ENCODE measurements around the gene ITGA6.

Gene ITGA6

DNA sequence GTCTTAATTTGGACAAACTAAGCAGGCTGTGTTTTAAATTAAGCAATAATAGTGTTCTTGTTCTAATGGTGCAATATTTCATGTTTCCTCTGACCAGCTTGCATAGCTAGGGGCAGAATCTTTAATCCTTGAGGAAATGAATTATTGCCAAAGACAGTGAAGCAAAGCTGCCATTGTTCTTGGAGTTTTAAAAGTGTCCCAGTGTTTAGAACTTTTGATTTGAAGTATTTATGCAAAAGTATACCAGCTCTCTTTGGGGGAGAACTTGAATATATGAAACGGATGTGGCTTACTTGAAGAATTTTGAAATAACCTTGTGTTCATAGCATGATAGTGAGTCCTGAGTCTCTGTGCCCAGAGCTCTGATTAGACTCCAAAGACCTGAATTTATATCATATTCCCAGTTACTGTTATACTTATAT lies 33.4 kb downstream of the ITGA6 start:
- peak overlapping the region; percentile 41 for H3K4me3 Mint-ChIP-seq
- no peaks in the 10 kb centered on the region for H3K27me3 Mint-ChIP-seq (ENCODE audit: low read depth)
- H3K36me3 Mint-ChIP-seq (ENCODE audit: low read depth): peaks cover 15% of the 10 kb centered on the region
- no peaks in the 10 kb centered on the region for H3K9me3 Mint-ChIP-seq
- H3K4me1 Mint-ChIP-seq (ENCODE audit: low read depth): peaks cover 73% of the 10 kb centered on the region
- H3K27ac Mint-ChIP-seq: no peak overlapping the region

DNA sequence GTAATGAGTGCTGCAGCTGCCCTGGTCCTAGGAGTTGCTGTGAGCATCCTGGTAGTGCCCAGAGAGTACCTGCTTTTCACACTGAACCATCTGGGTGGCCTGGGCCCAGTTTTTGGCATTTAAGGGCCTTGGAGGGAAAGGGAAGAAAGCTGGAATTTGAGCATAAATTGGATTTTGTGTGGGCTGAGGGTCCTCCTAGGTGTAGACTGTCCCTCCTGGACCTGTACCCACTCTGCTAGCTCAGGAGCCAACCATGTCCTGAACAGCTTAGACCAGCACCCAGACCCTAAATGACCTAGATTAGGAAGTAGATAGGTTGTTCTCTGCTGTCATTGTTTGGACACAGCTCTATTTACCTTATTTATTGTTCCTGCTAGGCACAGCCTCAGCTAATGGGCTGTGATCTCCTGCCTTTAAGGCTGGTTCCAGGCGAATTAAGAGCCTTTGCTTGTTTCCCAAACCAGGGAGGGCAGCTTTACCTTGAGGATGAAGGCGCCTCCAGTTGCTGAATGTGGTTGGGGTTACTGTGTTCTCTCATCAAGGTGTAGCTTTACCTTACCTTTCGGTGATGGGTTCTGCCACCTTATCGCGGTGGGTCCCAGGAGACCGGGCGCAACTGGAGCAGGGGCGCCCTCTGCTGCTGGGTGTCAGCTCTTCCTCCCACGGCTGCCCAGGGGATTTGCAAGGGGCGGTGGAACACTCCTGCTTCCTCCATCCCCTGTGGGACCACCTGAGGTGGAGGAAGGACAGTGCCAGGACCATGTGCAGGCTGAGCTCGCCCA lies 34.4 kb downstream of the ITGA6 start:
- Mint-ChIP-seq H3K27ac (peak overlapping the region; percentile 58), H3K36me3 (ENCODE audit: low read depth) (peaks cover 16% of the 10 kb centered on the region), H3K27me3 (ENCODE audit: low read depth) (no peaks in the 10 kb centered on the region), H3K4me3 (peak overlapping the region; percentile 50), H3K9me3 (no peaks in the 10 kb centered on the region), H3K4me1 (ENCODE audit: low read depth) (peaks cover 78% of the 10 kb centered on the region)

DNA sequence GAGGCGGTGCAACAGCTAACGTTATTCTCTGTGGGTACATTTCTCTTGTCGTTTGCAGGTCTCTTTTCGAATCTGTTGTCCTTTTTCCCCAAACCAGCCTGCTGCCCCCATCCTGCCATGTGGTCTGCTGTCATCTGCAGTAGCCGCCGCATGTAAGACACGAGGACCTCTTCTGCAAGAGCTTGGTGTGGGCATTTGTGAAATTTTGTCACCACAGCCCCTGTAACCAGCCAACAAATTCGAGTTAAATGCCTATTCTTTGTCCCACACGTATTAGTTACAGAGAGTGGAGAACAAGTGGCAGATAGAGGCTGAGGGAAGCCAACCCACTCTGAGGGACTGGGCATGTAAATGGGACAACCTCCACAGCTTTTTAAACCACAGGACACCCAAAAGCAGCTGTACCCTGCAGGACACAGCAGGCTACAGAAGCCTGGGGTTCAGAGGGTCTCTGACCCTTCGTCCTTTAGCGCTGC lies 35.0 kb downstream of the ITGA6 start:
- peaks cover 20% of the 10 kb centered on the region for H3K36me3 Mint-ChIP-seq (ENCODE audit: low read depth)
- peaks cover 81% of the 10 kb centered on the region for H3K4me1 Mint-ChIP-seq (ENCODE audit: low read depth)
- no peaks in the 10 kb centered on the region for H3K27me3 Mint-ChIP-seq (ENCODE audit: low read depth)
- H3K4me3 Mint-ChIP-seq: peak overlapping the region; percentile 87
- H3K9me3 Mint-ChIP-seq: no peaks in the 10 kb centered on the region
- peak overlapping the region; percentile 58 for H3K27ac Mint-ChIP-seq

DNA sequence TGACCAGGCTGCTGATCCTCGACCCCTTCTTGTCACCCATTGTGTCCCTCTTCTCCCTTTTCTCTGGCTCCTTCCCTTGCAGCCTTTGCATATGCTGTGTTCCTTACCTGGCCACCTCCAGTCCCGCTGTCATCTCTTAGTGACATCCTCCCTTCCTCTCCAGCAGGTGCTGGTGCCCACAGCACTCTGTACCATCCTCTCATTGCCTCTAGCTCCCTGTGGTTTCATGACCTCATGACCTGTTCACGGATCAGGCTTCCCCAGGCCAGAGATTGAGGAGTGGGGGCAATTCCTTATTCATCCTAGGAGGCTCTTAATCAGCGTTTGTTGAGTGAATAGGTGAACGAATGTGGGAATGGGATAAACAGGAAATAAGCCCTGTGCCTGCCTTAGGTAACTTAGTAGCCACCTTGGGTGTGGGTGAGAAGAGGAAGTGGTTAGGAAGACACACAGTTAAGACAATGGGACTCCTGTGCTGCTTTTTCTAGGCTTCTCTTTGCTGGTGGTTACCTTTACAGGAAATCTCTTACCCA lies 35.5 kb downstream of the ITGA6 start:
- Mint-ChIP-seq H3K27me3 (ENCODE audit: low read depth) (no peaks in the 10 kb centered on the region), H3K9me3 (no peaks in the 10 kb centered on the region), H3K36me3 (ENCODE audit: low read depth) (peaks cover 16% of the 10 kb centered on the region), H3K4me3 (peak overlapping the region; percentile 87), H3K4me1 (ENCODE audit: low read depth) (peaks cover 77% of the 10 kb centered on the region), H3K27ac (peak overlapping the region; percentile 85)

DNA sequence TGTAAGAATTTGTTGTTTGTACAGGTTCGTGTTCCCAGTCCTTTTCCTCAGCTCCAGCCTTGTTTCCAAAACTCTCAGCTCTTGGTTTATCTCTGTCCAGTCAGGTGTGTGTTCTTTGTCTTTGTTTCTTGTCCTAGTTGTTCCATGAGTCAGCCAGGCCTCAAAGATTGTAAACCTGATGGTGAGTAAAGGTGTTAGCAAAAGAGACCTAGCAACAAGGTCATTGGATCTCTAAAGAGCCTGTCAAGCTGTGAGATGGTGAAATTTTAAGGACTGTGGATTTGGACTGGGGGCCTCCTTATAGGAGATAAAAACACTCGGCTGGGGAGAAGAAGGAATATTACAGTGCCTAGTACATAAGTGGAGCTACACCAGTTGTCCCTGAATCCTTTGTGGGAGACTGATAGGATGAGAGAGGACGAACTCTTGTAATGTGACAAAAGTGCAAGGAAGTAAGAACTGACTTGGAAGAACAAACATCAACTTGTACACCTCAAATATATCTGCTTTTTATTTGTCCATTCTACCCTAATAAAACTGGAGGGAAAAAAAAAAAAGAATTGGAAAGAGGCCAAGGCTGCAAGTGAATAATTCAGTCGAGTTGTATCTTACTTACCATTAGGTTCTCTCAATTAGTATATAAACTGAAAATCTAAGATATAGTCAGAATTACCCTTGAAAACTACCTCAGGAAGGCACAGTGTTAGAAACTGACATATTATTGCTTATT lies 37.2 kb downstream of the ITGA6 start:
- Mint-ChIP-seq H3K4me3 (peak overlapping the region; percentile 18), H3K27ac (peak overlapping the region; percentile 85), H3K4me1 (ENCODE audit: low read depth) (peaks cover 66% of the 10 kb centered on the region)

DNA sequence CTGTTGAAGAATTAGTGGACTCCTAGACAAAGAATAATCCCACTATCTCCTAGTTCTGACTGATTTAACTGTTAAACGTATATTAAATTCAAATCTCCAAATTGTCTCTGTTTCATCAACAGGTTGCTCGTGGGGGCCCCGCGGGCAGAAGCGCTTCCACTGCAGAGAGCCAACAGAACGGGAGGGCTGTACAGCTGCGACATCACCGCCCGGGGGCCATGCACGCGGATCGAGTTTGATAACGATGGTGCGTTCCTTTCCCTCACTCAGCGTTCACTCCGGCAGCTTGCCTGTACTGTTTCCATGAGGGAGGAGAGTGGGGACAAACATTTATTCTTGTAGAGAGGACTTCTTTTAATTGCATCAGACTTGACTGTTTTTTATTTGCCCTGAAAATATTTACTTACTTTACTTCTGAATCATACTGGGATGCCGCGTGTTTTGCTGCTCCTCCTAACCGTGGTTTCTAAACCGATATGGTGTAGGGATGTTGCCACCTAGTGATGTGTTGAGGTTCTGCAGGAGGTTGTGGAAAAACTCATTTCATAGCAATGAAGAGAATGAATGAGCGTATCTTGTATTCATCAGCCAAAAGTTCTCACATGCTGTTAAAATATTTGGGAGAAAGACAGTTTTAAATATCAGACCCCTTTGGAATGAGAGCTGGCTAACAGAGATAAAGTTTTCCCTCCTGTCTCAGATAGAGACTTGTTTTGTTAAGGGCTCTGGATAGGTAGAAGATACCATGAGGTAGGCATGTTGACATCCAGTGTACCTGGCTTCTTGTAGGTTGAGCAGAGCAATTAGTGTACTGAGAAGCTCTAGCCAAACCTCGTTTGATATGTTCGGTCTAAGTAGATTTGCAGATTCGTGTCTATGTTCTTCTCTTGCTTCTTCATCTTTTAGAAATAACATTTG lies 38.3 kb downstream of the ITGA6 start:
- Mint-ChIP-seq H3K4me1 (ENCODE audit: low read depth) (peaks cover 55% of the 10 kb centered on the region), H3K9me3 (no peaks in the 10 kb centered on the region), H3K27me3 (ENCODE audit: low read depth) (no peaks in the 10 kb centered on the region), H3K27ac (peak overlapping the region; percentile 21), H3K4me3 (peak overlapping the region; percentile 11), H3K36me3 (ENCODE audit: low read depth) (peaks cover 17% of the 10 kb centered on the region)

More for the DNA sequence above, 37.2 kb downstream of the ITGA6 start:
- Mint-ChIP-seq H3K27me3 (ENCODE audit: low read depth) (no peaks in the 10 kb centered on the region), H3K9me3 (no peaks in the 10 kb centered on the region), H3K36me3 (ENCODE audit: low read depth) (peaks cover 15% of the 10 kb centered on the region)

DNA sequence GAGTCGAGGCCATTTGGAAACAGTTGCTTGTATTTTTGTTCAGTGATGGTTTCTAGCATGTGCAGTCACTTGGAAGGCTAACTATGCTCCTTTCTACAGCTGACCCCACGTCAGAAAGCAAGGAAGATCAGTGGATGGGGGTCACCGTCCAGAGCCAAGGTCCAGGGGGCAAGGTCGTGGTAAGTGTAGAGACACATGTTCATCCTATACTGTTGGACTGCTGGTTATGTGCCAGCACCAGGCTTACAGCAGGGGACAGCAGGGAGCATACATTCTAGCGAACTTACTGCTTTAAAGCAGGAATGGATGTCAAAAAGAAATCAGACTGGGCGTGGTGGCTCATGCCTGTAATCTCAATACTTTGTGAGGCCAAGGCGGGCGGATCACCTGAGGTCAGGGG lies 40.0 kb downstream of the ITGA6 start:
- Mint-ChIP-seq H3K4me1 (ENCODE audit: low read depth) (peaks cover 44% of the 10 kb centered on the region), H3K4me3 (no peak overlapping the region), H3K27me3 (ENCODE audit: low read depth) (no peaks in the 10 kb centered on the region), H3K9me3 (no peaks in the 10 kb centered on the region), H3K36me3 (ENCODE audit: low read depth) (peaks cover 24% of the 10 kb centered on the region), H3K27ac (no peak overlapping the region)

DNA sequence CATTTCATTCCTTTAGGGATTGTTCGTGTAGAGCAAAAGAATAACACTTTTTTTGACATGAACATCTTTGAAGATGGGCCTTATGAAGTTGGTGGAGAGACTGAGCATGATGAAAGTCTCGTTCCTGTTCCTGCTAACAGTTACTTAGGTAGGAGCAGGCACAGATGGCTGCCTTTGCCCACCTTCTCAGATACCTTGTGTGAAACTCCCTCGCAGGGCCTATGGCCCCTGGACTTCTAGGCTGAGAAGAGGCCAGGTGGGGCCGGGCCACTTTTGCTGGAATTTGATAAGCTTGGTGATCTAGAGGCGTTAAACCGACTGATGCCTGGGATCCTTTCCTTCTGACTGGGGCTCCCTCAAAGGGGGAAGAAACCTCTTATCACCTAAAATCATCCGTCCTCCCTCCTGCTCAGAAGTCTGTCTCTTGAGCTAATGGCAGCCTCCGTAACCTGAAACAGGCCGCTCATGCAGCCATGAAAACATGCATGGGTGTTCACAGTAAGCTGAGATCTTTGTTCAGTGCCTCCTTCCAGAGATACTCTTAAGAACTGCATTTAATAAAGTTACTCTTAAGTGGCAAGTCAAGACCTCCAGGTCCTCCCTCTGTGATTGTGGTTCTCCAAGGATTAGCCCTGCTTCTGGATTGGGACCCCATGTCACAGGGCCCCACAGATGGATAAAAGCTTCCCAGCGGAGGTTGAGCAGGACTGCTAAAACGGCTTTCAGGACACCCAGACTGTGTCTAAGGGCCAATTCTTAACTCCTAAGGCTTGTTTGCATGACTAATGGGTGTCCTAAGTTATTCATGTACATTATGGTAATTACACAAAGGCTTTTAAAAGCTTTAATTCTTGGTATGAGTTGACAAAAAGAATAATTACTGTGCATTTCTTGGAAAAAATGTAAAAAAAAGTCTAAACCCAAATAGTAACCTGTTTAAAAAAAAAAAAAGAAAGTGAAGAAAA lies 43.9 kb downstream of the ITGA6 start:
- Mint-ChIP-seq H3K4me1 (ENCODE audit: low read depth) (peaks cover 20% of the 10 kb centered on the region), H3K27ac (no peak overlapping the region), H3K4me3 (no peak overlapping the region), H3K9me3 (no peaks in the 10 kb centered on the region), H3K36me3 (ENCODE audit: low read depth) (peaks cover 34% of the 10 kb centered on the region), H3K27me3 (ENCODE audit: low read depth) (no peaks in the 10 kb centered on the region)

DNA sequence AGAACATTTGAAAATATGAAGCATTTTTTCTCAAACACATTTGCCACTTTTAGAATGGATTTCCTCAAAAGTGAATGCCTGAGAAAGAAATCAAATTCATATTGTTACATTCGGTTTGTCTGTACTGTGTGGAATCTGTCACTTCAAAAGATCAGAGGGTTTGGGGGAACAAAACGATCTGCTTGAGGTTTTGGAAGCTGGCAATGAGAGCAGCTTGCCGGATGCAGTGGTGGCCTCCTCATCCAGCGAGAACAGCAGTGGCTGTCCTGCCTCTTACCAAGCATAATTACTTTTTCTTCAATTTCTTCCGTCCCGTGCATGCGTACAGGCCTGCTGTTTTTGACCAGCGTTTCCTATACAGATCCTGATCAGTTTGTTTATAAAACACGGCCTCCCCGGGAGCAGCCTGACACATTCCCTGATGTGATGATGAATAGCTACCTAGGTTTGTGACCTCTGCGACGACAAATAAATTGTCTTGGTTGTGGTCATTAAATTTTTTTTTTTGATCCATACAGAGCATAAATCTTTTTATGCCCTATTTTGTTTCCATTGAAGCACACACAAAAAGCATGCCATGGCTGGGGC lies 45.2 kb downstream of the ITGA6 start:
- no peak overlapping the region for H3K27ac Mint-ChIP-seq
- H3K36me3 Mint-ChIP-seq (ENCODE audit: low read depth): peaks cover 32% of the 10 kb centered on the region
- H3K9me3 Mint-ChIP-seq: no peaks in the 10 kb centered on the region
- no peak overlapping the region for H3K4me3 Mint-ChIP-seq
- H3K27me3 Mint-ChIP-seq (ENCODE audit: low read depth): no peaks in the 10 kb centered on the region
- H3K4me1 Mint-ChIP-seq (ENCODE audit: low read depth): peaks cover 14% of the 10 kb centered on the region

DNA sequence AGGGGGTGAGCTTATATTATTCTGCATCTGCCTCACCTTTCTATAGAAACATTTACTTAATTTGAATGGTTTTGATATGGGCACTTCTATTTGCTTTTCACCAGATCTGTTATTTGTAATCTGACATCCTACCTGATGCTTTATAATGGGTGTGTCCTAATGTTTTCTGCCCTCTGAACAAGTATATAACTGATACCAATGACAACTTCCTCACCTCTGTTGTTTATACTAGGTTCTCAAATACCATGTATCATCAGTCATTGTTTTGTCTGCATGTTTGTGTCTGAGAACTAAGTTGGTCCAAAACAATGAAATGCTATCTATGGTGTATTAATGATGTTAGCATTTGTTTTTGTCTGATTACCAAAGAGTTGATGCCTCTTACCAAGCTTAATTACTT lies 45.8 kb downstream of the ITGA6 start:
- Mint-ChIP-seq H3K4me3 (no peak overlapping the region), H3K9me3 (no peaks in the 10 kb centered on the region), H3K36me3 (ENCODE audit: low read depth) (peaks cover 32% of the 10 kb centered on the region), H3K4me1 (ENCODE audit: low read depth) (peaks cover 14% of the 10 kb centered on the region), H3K27ac (no peak overlapping the region), H3K27me3 (ENCODE audit: low read depth) (no peaks in the 10 kb centered on the region)

DNA sequence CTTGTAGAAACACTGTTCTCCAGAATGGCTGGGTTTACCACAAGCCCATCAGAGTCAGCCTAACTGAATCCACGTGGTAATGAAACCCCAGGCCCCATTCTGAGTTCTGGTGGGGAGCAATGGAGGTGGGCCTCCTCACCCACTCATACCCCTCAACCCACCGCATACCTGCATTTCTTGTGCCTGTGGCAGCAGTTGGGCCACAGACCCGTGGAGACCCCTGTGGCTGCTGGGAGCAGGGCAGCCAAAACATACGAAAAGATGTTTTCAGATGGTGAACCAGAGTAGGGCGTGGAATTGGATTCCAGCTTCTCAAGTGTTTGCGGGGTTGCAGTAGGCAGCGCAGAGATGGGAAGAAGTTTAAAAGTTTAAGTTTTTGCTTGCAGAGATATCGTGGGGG lies 51.0 kb downstream of the ITGA6 start:
- no peaks in the 10 kb centered on the region for H3K9me3 Mint-ChIP-seq
- peaks cover 31% of the 10 kb centered on the region for H3K36me3 Mint-ChIP-seq (ENCODE audit: low read depth)
- no peaks in the 10 kb centered on the region for H3K27me3 Mint-ChIP-seq (ENCODE audit: low read depth)
- no peak overlapping the region for H3K27ac Mint-ChIP-seq
- no peak overlapping the region for H3K4me3 Mint-ChIP-seq
- peaks cover 18% of the 10 kb centered on the region for H3K4me1 Mint-ChIP-seq (ENCODE audit: low read depth)

DNA sequence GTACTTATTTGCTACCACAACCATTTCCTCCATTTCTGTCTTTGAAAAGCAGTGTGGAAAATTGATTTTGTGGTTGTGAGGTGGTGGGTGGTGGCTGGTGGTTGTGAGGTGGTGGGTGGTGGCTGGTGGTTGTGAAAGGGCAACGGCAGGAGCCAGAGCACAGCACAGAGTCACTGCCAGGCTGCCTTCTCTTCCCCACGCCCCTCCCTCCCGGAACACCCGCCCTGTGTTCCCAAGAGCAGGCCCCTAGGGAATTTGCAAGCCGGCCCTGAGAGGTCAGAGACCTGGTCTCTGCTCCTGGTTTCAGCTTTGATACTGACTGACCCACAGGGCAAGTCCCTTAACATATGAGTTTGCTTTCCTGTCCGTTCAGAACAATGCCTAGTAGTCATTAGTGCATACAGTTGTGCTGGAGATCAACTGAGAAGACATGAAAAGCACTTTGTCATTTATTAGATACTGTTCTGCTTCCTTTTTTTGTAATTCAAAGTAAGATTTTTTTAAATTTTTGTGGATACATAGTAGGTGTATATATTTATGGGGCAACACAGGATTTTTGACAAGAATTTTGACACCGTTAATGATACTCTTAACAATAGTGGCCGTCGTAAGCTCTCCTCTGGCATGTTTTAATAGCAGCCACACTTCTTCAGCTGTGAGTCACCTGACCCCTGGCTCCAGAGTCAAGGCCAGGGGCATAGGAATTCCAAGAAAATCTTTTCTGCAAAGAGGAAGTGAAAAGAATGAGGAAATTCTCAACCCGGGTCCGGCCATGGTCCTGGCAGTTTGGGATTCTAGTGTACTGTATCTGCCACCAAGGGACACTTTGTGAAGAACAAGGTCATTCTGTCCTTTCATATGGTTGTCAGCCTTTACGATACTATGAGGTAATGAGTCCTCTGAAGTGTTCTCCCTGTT lies 53.2 kb downstream of the ITGA6 start:
- Mint-ChIP-seq H3K36me3 (ENCODE audit: low read depth) (peaks cover 33% of the 10 kb centered on the region), H3K4me3 (no peak overlapping the region), H3K27ac (no peak overlapping the region), H3K27me3 (ENCODE audit: low read depth) (no peaks in the 10 kb centered on the region), H3K9me3 (no peaks in the 10 kb centered on the region), H3K4me1 (ENCODE audit: low read depth) (peaks cover 24% of the 10 kb centered on the region)
